IMR-90 (cell line): ENCODE results near the gene TSPEAR. TPM values are rescaled to one million over a fixed set of nuclear protein-coding genes. Genes with fewer than 3 reads are reported as not detected.

ENCODE experiments used
- ATAC-seq: fragments of 200-7000 bp; cut with Tn5 transposase; 2 replicates; pipeline ENCODE4 v1.9.1; 2020; ENCODE audit warnings: low read depth, mild to moderate bottlenecking, moderate library complexity
- BruUV-seq: library from RNA; stranded (reverse); fragments of 400-500 nt; replicated peaks from 2 replicates; lab custom pipeline; 2021; lab: Mats Ljungman, UMichigan
- CTCF ChIA-PET: fragments of 300-600 bp; formaldehyde crosslinking; extraction: SDS; loops from one replicate; lab custom pipeline; 2021; ENCODE audit warnings: antibody characterized with exemption; lab: Yijun Ruan, JAX
- POLR2A ChIA-PET: fragments of 300-600 bp; sonication (Branson Sonifier 250); formaldehyde crosslinking; loops from one replicate; lab custom pipeline; 2022; ENCODE audit warnings: antibody characterized with exemption; ENCODE audit not compliant: unreplicated experiment; lab: Charles Lee
- DNase-seq: peaks from one replicate; pipeline ENCODE4 v3.0.0; 2013
- H2AFZ ChIP-seq: replicated peaks from 2 replicates; pipeline ENCODE3; 2013; ENCODE audit warnings: low read length, mild to moderate bottlenecking; ENCODE audit not compliant: poor library complexity
- H2AK5ac ChIP-seq: 2 replicates; pipeline ENCODE4 v1.6.1; 2013; ENCODE audit warnings: low read depth, low read length, inconsistent platforms
- H2AK9ac ChIP-seq: replicated peaks from 2 replicates; pipeline ENCODE3; 2013; ENCODE audit warnings: mild to moderate bottlenecking, low read depth, low read length, moderate library complexity; ENCODE audit not compliant: poor library complexity
- H2BK120ac ChIP-seq: 2 replicates; pipeline ENCODE4 v1.6.1; 2013; ENCODE audit warnings: low read depth, low read length, inconsistent platforms
- H2BK15ac ChIP-seq: 3 replicates; pipeline ENCODE4 v1.6.1; 2013; ENCODE audit warnings: low read depth, low read length, inconsistent platforms
- H2BK20ac ChIP-seq: 2 replicates; pipeline ENCODE4 v1.6.1; 2013; ENCODE audit warnings: low read depth, mild to moderate bottlenecking, inconsistent platforms, low read length, moderate library complexity
- H2BK5ac ChIP-seq: 2 replicates; pipeline ENCODE4 v1.6.1; 2013; ENCODE audit warnings: mild to moderate bottlenecking, low read depth, low read length, inconsistent platforms; ENCODE audit not compliant: poor library complexity, severe bottlenecking
- H3K14ac ChIP-seq: replicated peaks from 2 replicates; pipeline ENCODE4 v1.6.1; 2013; ENCODE audit warnings: low read depth, low read length, inconsistent platforms
- H3K18ac ChIP-seq: 2 replicates; pipeline ENCODE4 v1.6.1; 2013; ENCODE audit warnings: low read depth, low read length, control low read depth
- H3K23ac ChIP-seq: 2 replicates; pipeline ENCODE4 v1.6.1; 2013; ENCODE audit warnings: low read depth, low read length, inconsistent platforms
- H3K27ac ChIP-seq: 2 replicates; pipeline ENCODE4 v1.5.1; 2013; ENCODE audit warnings: mild to moderate bottlenecking, control low read depth, low read length; ENCODE audit not compliant: insufficient read depth
- H3K27me3 ChIP-seq: 2 replicates; pipeline ENCODE4 v1.6.1; 2013; ENCODE audit warnings: low read length; ENCODE audit not compliant: control insufficient read depth, insufficient read depth
- H3K36me3 ChIP-seq: 2 replicates; pipeline ENCODE4 v1.6.1; 2013; ENCODE audit warnings: low read length, mixed read lengths; ENCODE audit not compliant: control insufficient read depth, insufficient read depth
- H3K4ac ChIP-seq: 2 replicates; pipeline ENCODE4 v1.6.1; 2013; ENCODE audit warnings: low read depth, low read length, inconsistent platforms
- H3K4me1 ChIP-seq: 2 replicates; pipeline ENCODE4 v1.6.1; 2013; ENCODE audit warnings: low read length, mixed read lengths; ENCODE audit not compliant: control insufficient read depth, insufficient read depth
- H3K4me2 ChIP-seq: 2 replicates; pipeline ENCODE4 v1.6.1; 2013; ENCODE audit warnings: low read depth, mild to moderate bottlenecking, control low read depth, low read length, moderate library complexity
- H3K4me3 ChIP-seq: 2 replicates; pipeline ENCODE4 v1.5.1; 2013; ENCODE audit warnings: low read depth, mild to moderate bottlenecking, control low read depth, low read length, moderate library complexity; ENCODE audit not compliant: insufficient read depth
- H3K56ac ChIP-seq: 2 replicates; pipeline ENCODE4 v1.6.1; 2013; ENCODE audit warnings: low read length, inconsistent platforms; ENCODE audit not compliant: insufficient read depth; ENCODE audit errors: extremely low read depth
- H3K79me1 ChIP-seq, 2 experiments: 2 replicates each; pipeline ENCODE4 v1.6.1; 2013; ENCODE audit warnings: low read length in 2 of 2, inconsistent platforms in 1 of 2, low read depth in 1 of 2
- H3K9ac ChIP-seq: 2 replicates; pipeline ENCODE4 v1.6.1; 2013; ENCODE audit warnings: low read depth, low read length, control low read depth
- H3K9me1 ChIP-seq: 2 replicates; pipeline ENCODE4 v1.6.1; 2013; ENCODE audit warnings: low read length, inconsistent platforms; ENCODE audit not compliant: insufficient read depth
- H3K9me3 ChIP-seq: 2 replicates; pipeline ENCODE4 v1.6.1; 2013; ENCODE audit warnings: low read length; ENCODE audit not compliant: control insufficient read depth, insufficient read depth
- H4K20me1 ChIP-seq: 2 replicates; pipeline ENCODE4 v1.6.1; 2013; ENCODE audit warnings: low read length, inconsistent platforms; ENCODE audit not compliant: insufficient read depth
- H4K5ac ChIP-seq: 2 replicates; pipeline ENCODE4 v1.6.1; 2013; ENCODE audit warnings: mild to moderate bottlenecking, low read depth, low read length, control low read depth
- H4K8ac ChIP-seq, 2 experiments: 2 replicates each; pipeline ENCODE4 v1.6.1; 2013; ENCODE audit warnings: low read depth in 2 of 2, low read length in 2 of 2, control low read depth in 1 of 2, inconsistent platforms in 1 of 2
- H4K91ac ChIP-seq: 2 replicates; pipeline ENCODE4 v1.6.1; 2013; ENCODE audit warnings: low read depth, low read length, inconsistent platforms; ENCODE audit not compliant: insufficient read depth
- BHLHE40 ChIP-seq: fragments of 150-350 bp; IDR thresholded peaks from 2 replicates; pipeline ENCODE4 v1.6.1; 2016; ENCODE audit warnings: mild to moderate bottlenecking, low read depth, low read length
- CEBPB ChIP-seq: IDR thresholded peaks from 2 replicates; pipeline ENCODE4 v1.6.1; 2012; ENCODE audit warnings: low read depth, low read length, improper control_type of control experiment
- CHD1 ChIP-seq: IDR thresholded peaks from 2 replicates; pipeline ENCODE4 v1.6.1; 2012; ENCODE audit warnings: low read depth, low read length, improper control_type of control experiment
- CTCF ChIP-seq: conservative IDR thresholded peaks from 2 replicates; pipeline ENCODE4 v1.5.1; 2012; ENCODE audit warnings: mild to moderate bottlenecking, low read depth, low read length, improper control_type of control experiment
- FOS ChIP-seq: fragments of 150-350 bp; IDR thresholded peaks from 2 replicates; pipeline ENCODE4 v1.6.1; 2016; ENCODE audit warnings: low read depth, low read length
- MAFK ChIP-seq: IDR thresholded peaks from 2 replicates; pipeline ENCODE4 v1.6.1; 2012; ENCODE audit warnings: low read depth, low read length, improper control_type of control experiment
- MAZ ChIP-seq: IDR thresholded peaks from 2 replicates; pipeline ENCODE4 v1.6.1; 2012; ENCODE audit warnings: low read depth, mild to moderate bottlenecking, low read length, improper control_type of control experiment, moderate library complexity, borderline replicate concordance
- MXI1 ChIP-seq: IDR thresholded peaks from 2 replicates; pipeline ENCODE4 v1.6.1; 2012; ENCODE audit warnings: low read depth, mild to moderate bottlenecking, low read length, moderate library complexity, borderline replicate concordance
- NFE2L2 ChIP-seq: fragments of 150-350 bp; IDR thresholded peaks from 2 replicates; pipeline ENCODE4 v1.6.1; 2016; ENCODE audit warnings: low read depth, mild to moderate bottlenecking, low read length
- POLR2A ChIP-seq: IDR thresholded peaks from 2 replicates; pipeline ENCODE4 v1.6.1; 2012; ENCODE audit warnings: mild to moderate bottlenecking, low read depth, low read length
- RCOR1 ChIP-seq: IDR thresholded peaks from 2 replicates; pipeline ENCODE4 v1.6.1; 2012; ENCODE audit warnings: mild to moderate bottlenecking, low read length, improper control_type of control experiment; ENCODE audit not compliant: insufficient replicate concordance
- RFX5 ChIP-seq: IDR thresholded peaks from 2 replicates; pipeline ENCODE4 v1.8.0; 2012; ENCODE audit warnings: low read depth, mild to moderate bottlenecking, low read length, moderate library complexity
- SMC3 ChIP-seq: fragments of 150-350 bp; IDR thresholded peaks from 2 replicates; pipeline ENCODE4 v1.6.1; 2016; ENCODE audit warnings: low read depth, mild to moderate bottlenecking, antibody characterized with exemption, low read length, moderate library complexity
- USF2 ChIP-seq: fragments of 150-350 bp; IDR thresholded peaks from 2 replicates; pipeline ENCODE4 v1.6.1; 2017; ENCODE audit warnings: mild to moderate bottlenecking, antibody characterized with exemption, low read length, low read depth
- WGBS, 2 experiments: methylation state at CpG; one replicate each; pipeline versions ENCODE4 v1.1.5 to v1.1.7; 2013; ENCODE audit warnings: missing lambda C conversion rate in 2 of 2; ENCODE audit not compliant: insufficient read length in 1 of 2; ENCODE audit errors: extremely low coverage in 2 of 2; 5-methylcytosine and 5-hydroxymethylcytosine counted together
- dilution Hi-C: fragments of 300-500 bp; cut with HindIII; formaldehyde crosslinking; loops from one replicate; pipeline ENCODE4 v1.14.3; 2018; ENCODE audit warnings: low sequenced_read_pairs; ENCODE audit not compliant: unreplicated experiment
- in situ Hi-C: fragments of 300-500 bp; cut with MboI; formaldehyde crosslinking; loops from 3 replicates; pipeline ENCODE4 v1.14.3; 2019; ENCODE audit warnings: low sequenced_read_pairs, inconsistent platforms, mixed read lengths
- intact Hi-C: fragments of 100-400 bp; cut with micrococcal nuclease; formaldehyde crosslinking; loops from 2 replicates; pipeline ENCODE4 v1.10.0; 2022
- polyA plus RNA-seq, 3 experiments: library from polyadenylated mRNA; depleted of rRNA; stranded (reverse); fragments of >200 nt; gene quantifications; 2 replicates each; pipeline ENCODE4 v1.2.3, GENCODE V29; 2012; ENCODE audit warnings: low replicate concordance in 1 of 3
- total RNA-seq: library from RNA; depleted of rRNA; stranded (reverse); fragments of >200 nt; gene quantifications from 2 replicates; pipeline ENCODE4 v1.2.3, GENCODE V29; 2012

TSPEAR gene
- total and polyA plus RNA-seq, 2 of the 4 experiments (the other 2 are of a cell fraction), result not detected

GRCh38 chr21:44484498-44485253 is 226.7 kb downstream of the TSPEAR start:
- DNase-seq (no peak), ATAC-seq (no peak)
- no peak overlapping the region for H3K9ac ChIP-seq
- H3K4ac ChIP-seq, result no peak overlapping the region
- H2BK120ac ChIP-seq, result no peak overlapping the region
- peaks cover 8% of the 10 kb centered on the region for H3K27me3 ChIP-seq
- no peak overlapping the region for H2AK5ac ChIP-seq
- dilution Hi-C loops (no loop called here), intact Hi-C loops (loop anchor here (10.0 kb wide), 1 partner anchor 150 kb away; the partner anchor contains the start of gene CFAP410), in situ Hi-C loops (no loop called here)
- no peak overlapping the region for H2BK15ac ChIP-seq
- no peak overlapping the region for H3K4me2 ChIP-seq
- no peak overlapping the region for H2BK5ac ChIP-seq
- no peaks in the 10 kb centered on the region for H3K9me1 ChIP-seq
- no peak overlapping the region for H3K4me3 ChIP-seq
- H3K4me1 ChIP-seq, result no peaks in the 10 kb centered on the region
- no peak overlapping the region for H3K27ac ChIP-seq
- H3K14ac ChIP-seq, result no peak overlapping the region
- no peak overlapping the region for H2BK20ac ChIP-seq
- H3K56ac ChIP-seq, result no peak overlapping the region
- H3K79me1 ChIP-seq, result no peaks in the 10 kb centered on the region
- POLR2A ChIA-PET, result no interaction called here
- H2AK9ac ChIP-seq, result no peak overlapping the region
- H3K36me3 ChIP-seq, result no peaks in the 10 kb centered on the region
- H2AFZ ChIP-seq, result no peak overlapping the region
- H4K20me1 ChIP-seq, result no peaks in the 10 kb centered on the region
- CTCF ChIA-PET, result interaction anchor here (0.6 kb wide), 1 partner anchor 13 kb away, joined by 3 read pairs; no protein-coding TSS in a partner anchor
- H3K9me3 ChIP-seq, result no peaks in the 10 kb centered on the region
- no peak overlapping the region for H4K5ac ChIP-seq
- no peak for TF ChIP-seq FOS
- TF ChIP-seq USF2, result no peak
- TF ChIP-seq SMC3, result no peak
- no peak for TF ChIP-seq RCOR1
- no peak for TF ChIP-seq CTCF
- no peak for TF ChIP-seq CHD1
- TF ChIP-seq CEBPB, result no peak
- TF ChIP-seq MAFK, result no peak
- TF ChIP-seq MAZ, result no peak
- no peak for TF ChIP-seq NFE2L2
- no peak for TF ChIP-seq BHLHE40
- TF ChIP-seq POLR2A, result no peak
- no peak for TF ChIP-seq MXI1
- no peak for TF ChIP-seq RFX5
- no peak overlapping the region for H4K91ac ChIP-seq
- H3K18ac ChIP-seq, result no peak overlapping the region
- BruUV-seq, result no TSS peak
- H4K8ac ChIP-seq, result no peak overlapping the region
- H3K23ac ChIP-seq, result no peak overlapping the region
- WGBS, 2 experiments, result 50% methylated on average over 1 of the region's 43 CpGs; no CpG with 5 or more reads in 1 of the 2 experiments
